K562 (cell line): ENCODE results near the gene ACOT2. TPM values are rescaled to one million over a fixed set of nuclear protein-coding genes. Genes with fewer than 3 reads are reported as not detected.

Source experiments
- ATAC-seq: fragments of 200-7000 bp; cut with Tn5 transposase; 3 replicates; pipeline ENCODE4 v1.9.1; 2020; ENCODE audit warnings: moderate library complexity
- BruUV-seq: library from RNA; stranded (reverse); fragments of 400-500 nt; replicated peaks from 2 replicates; lab custom pipeline; 2021; lab: Mats Ljungman, UMichigan
- CTCF ChIA-PET: fragments of 300-600 bp; formaldehyde crosslinking; extraction: SDS; loops from one replicate; lab custom pipeline; 2021; ENCODE audit warnings: low intra/inter-chr PET ratio; lab: Yijun Ruan, JAX
- POLR2A ChIA-PET: fragments of 300-600, 350-650 bp; sonication (Branson Sonifier 250); formaldehyde crosslinking; extraction: SDS; loops from one replicate; lab custom pipeline; 2021; ENCODE audit warnings: antibody characterized with exemption, inconsistent platforms; lab: Yijun Ruan, JAX
- DNase-seq, 4 experiments: peaks; one replicate each; pipeline versions ENCODE4 v3.0.0 to v3.0.0-alpha.2; 2011 to 2018; ENCODE audit warnings: low spot score in 3 of 4, mixed read lengths in 3 of 4; ENCODE audit errors: extremely low read depth in 1 of 4
- FAIRE-seq: peaks from 2 replicates; lab custom pipeline; 2011; peaks lifted over from hg19 to GRCh38; lab: Jason Lieb, UNC
- H2AFZ ChIP-seq: 2 replicates; pipeline ENCODE4 v1.6.0; 2011; ENCODE audit warnings: low read depth, low read length, control low read depth, inconsistent platforms
- H3K27ac ChIP-seq: fragments of 200-600 bp; 3 replicates; pipeline ENCODE4 v1.8.0; 2011; ENCODE audit warnings: low read depth, mild to moderate bottlenecking, control low read depth, inconsistent platforms, low read length, moderate library complexity, mixed read lengths; ENCODE audit errors: extremely low read depth
- H3K27me3 ChIP-seq, 2 experiments: fragments of 300-600 bp in 1 of 2; 2 replicates in 1 of 2; 3 replicates in 1 of 2; pipeline versions ENCODE4 v1.6.0 to v1.8.0; 2011; ENCODE audit warnings: inconsistent platforms in 2 of 2, low read length in 2 of 2, mild to moderate bottlenecking in 1 of 2, mixed read lengths in 1 of 2, moderate library complexity in 1 of 2; ENCODE audit not compliant: control insufficient read depth in 2 of 2, insufficient read depth in 2 of 2
- H3K36me3 ChIP-seq: fragments of 300-600 bp; 3 replicates; pipeline ENCODE4 v1.8.0; 2011; ENCODE audit warnings: mild to moderate bottlenecking, low read length, inconsistent platforms; ENCODE audit not compliant: control insufficient read depth, insufficient read depth
- H3K4me1 ChIP-seq, 2 experiments: fragments of 200-600 bp in 1 of 2; replicated peaks in 1 of 2; 2 replicates in 1 of 2; 3 replicates in 1 of 2; pipeline versions ENCODE4 v1.5.1 to v1.8.0; 2011; ENCODE audit warnings: inconsistent platforms in 2 of 2, low read length in 2 of 2, mild to moderate bottlenecking in 1 of 2, mixed read lengths in 1 of 2, moderate library complexity in 1 of 2; ENCODE audit not compliant: control insufficient read depth in 2 of 2, insufficient read depth in 2 of 2
- H3K4me2 ChIP-seq: 2 replicates; pipeline ENCODE4 v1.6.1; 2011; ENCODE audit warnings: low read length, control low read depth, inconsistent platforms, mixed read lengths; ENCODE audit not compliant: insufficient read depth
- H3K4me3 ChIP-seq: fragments of 200-600 bp; sonication (generic), shearing (Covaris generic); 2 replicates; pipeline ENCODE4 v1.5.1; 2016; ENCODE audit warnings: control low read depth, inconsistent platforms
- H3K79me2 ChIP-seq: fragments of 200-600 bp; 3 replicates; pipeline ENCODE4 v1.8.0; 2011; ENCODE audit warnings: low read length, inconsistent platforms; ENCODE audit not compliant: control insufficient read depth, insufficient read depth
- H3K9ac ChIP-seq, 2 experiments: 2 replicates each; pipeline versions ENCODE4 v1.6.0 to v1.6.1; 2011; ENCODE audit warnings: low read depth in 2 of 2, low read length in 2 of 2, control low read depth in 1 of 2, inconsistent platforms in 1 of 2, mild to moderate bottlenecking in 1 of 2, mixed read lengths in 1 of 2; ENCODE audit not compliant: insufficient read depth in 1 of 2
- H3K9me1 ChIP-seq: one replicate; pipeline ENCODE4 v1.6.0; 2011; ENCODE audit warnings: inconsistent platforms, mild to moderate bottlenecking, low read length, moderate library complexity; ENCODE audit not compliant: control insufficient read depth, insufficient read depth
- H3K9me3 ChIP-seq: replicated peaks from 2 replicates; pipeline ENCODE4 v1.5.1; 2011; ENCODE audit warnings: low read depth, low read length, inconsistent platforms; ENCODE audit not compliant: control insufficient read depth, insufficient read depth
- H4K20me1 ChIP-seq: replicated peaks from 2 replicates; pipeline ENCODE4 v1.6.1; 2011; ENCODE audit warnings: low read length, inconsistent platforms, mixed read lengths; ENCODE audit not compliant: control insufficient read depth, insufficient read depth
- ARID2 ChIP-seq: fragments of 450-650 bp; IDR thresholded peaks from 2 replicates; pipeline ENCODE4 v1.6.1; 2017; ENCODE audit warnings: antibody characterized with exemption, mild to moderate bottlenecking
- HDAC3 ChIP-seq: fragments of 450-650 bp; IDR thresholded peaks from 2 replicates; pipeline ENCODE4 v1.6.1; 2018; ENCODE audit warnings: borderline replicate concordance, mild to moderate bottlenecking, moderate library complexity; ENCODE audit not compliant: partially characterized antibody
- MEIS2 ChIP-seq: fragments of 450-650 bp; IDR thresholded peaks from 2 replicates; pipeline ENCODE4 v1.6.1; 2014; ENCODE audit warnings: mild to moderate bottlenecking; ENCODE audit not compliant: partially characterized antibody
- NCOA6 ChIP-seq: fragments of 450-650 bp; IDR thresholded peaks from 2 replicates; pipeline ENCODE4 v1.6.1; 2017; ENCODE audit warnings: mild to moderate bottlenecking
- NFE2L1 ChIP-seq: fragments of 450-650 bp; IDR thresholded peaks from 2 replicates; pipeline ENCODE4 v1.6.1; 2016; ENCODE audit warnings: missing genetic modification characterization, low read depth, mild to moderate bottlenecking, missing compliant biosample characterization, moderate library complexity, borderline replicate concordance
- POLR2H ChIP-seq: IDR thresholded peaks from 2 replicates; pipeline ENCODE4 v1.6.1; 2016; ENCODE audit warnings: missing genetic modification characterization, low read depth, mild to moderate bottlenecking, control low read depth, missing compliant biosample characterization, moderate library complexity
- ZFX ChIP-seq: sonication (generic); formaldehyde crosslinking; IDR thresholded peaks from 2 replicates; pipeline ENCODE4 v1.8.0; 2022; ENCODE audit warnings: mild to moderate bottlenecking, missing genetic modification reagents, moderate library complexity
- ZNF584 ChIP-seq: fragments of 200-800 bp; sonication (Bioruptor generic); IDR thresholded peaks from 2 replicates; pipeline ENCODE4 v1.6.1; 2016; ENCODE audit warnings: low read depth, mild to moderate bottlenecking, missing genetic modification characterization, missing compliant biosample characterization
- ZNF699 ChIP-seq: fragments of 250-450 bp; sonication (Bioruptor Pico); IDR thresholded peaks from 2 replicates; pipeline ENCODE4 v1.8.0; 2021; ENCODE audit warnings: mild to moderate bottlenecking, moderate library complexity; ENCODE audit not compliant: insufficient replicate concordance
- WGBS: fragments of 100-300 bp; shearing (Covaris generic); methylation state at CpG from one replicate; pipeline ENCODE4 v1.1.6; 2016; ENCODE audit warnings: low coverage, mixed read lengths; ENCODE audit not compliant: insufficient coverage; ENCODE audit errors: missing lambda C conversion rate; 5-methylcytosine and 5-hydroxymethylcytosine counted together
- in situ Hi-C: fragments of 300-500 bp; cut with MboI; formaldehyde crosslinking; loops from 4 replicates; pipeline ENCODE4 v1.15.0; 2018; ENCODE audit warnings: inconsistent platforms, mixed read lengths
- intact Hi-C: fragments of 100-400 bp; cut with micrococcal nuclease; formaldehyde crosslinking; loops from 2 replicates; pipeline ENCODE4 v1.14.2; 2022
- polyA plus RNA-seq, 8 experiments: library from polyadenylated mRNA; depleted of rRNA in 4 of 8; stranded (reverse) in 5 of 8; unstranded in 3 of 8; fragments of >200 nt; fragmentation: Nextera tagmentation in 2 of 8; fragmentation: Illumina TruSeq in 1 of 8; extraction: Ambion mirVana in 2 of 8; extraction: Trizol in 1 of 8; gene quantifications; 2 replicates each; pipeline versions ENCODE4 v1.2.1 to v1.2.3, GENCODE V29; 2011 to 2014; ENCODE audit warnings: inconsistent platforms in 1 of 8, missing spikeins in 1 of 8
- total RNA-seq, 7 experiments: library from RNA; depleted of rRNA in 6 of 7; stranded (reverse); fragments of >200 nt in 6 of 7; fragmentation: Illumina TruSeq in 2 of 7; extraction: Trizol in 2 of 7; gene quantifications; 2 replicates each; pipeline versions ENCODE4 v1.2.1 to v1.2.3, GENCODE V29; 2011 to 2021; ENCODE audit warnings: low replicate concordance in 1 of 7
- TF ChIP-seq, protein P1 (sequence below): fragments of 250-450 bp; sonication (Bioruptor Pico); IDR thresholded peaks from 2 replicates; pipeline ENCODE4 v1.8.0; 2021; ENCODE audit warnings: borderline replicate concordance, mild to moderate bottlenecking, moderate library complexity; ENCODE audit not compliant: poor library complexity, severe bottlenecking

Gene ACOT2
- total and polyA plus RNA-seq, 9 of the 15 experiments (the other 6 are each of a cell fraction or from before 2014, with no cell fraction given) = 0.04 to 0.15 (median 0.04) TPM; not detected in 6

DNA sequence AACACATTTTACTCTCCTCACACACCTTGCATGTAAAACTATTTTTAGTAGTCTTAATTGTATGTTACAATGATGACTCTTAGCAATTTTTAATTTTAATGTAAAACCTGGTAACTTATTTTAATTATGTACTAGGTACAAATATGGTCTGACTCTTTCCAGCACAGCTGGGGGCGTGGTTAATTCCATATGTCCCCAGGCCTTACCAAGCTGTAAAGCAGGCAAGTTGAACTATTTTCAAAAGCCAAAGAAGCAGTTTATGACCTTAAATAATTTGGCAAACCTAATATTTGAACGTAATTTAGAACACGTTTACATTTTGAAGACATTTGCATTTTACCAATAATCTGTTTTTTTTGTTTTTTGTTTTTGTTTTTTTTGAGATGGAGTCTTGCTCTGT lies 34.0 kb downstream of the ACOT2 start:
- Histone ChIP-seq H3K4me3 (no peak overlapping the region), H3K27me3 (no peaks in the 10 kb centered on the region), H3K9me3 (no peaks in the 10 kb centered on the region), H3K27ac (no peak overlapping the region), H3K9ac (no peak overlapping the region), H4K20me1 (no peaks in the 10 kb centered on the region), H3K36me3 (no peaks in the 10 kb centered on the region), H2AFZ (no peak overlapping the region), H3K4me2 (no peak overlapping the region), H3K79me2 (no peaks in the 10 kb centered on the region), H3K9me1 (no peaks in the 10 kb centered on the region), H3K4me1 (no peaks in the 10 kb centered on the region)
- 10% methylated on average over 3 of the region's 3 CpGs for WGBS
- intact Hi-C loops (no loop called here), in situ Hi-C loops (no loop called here)
- ChIA-PET CTCF (no interaction called here), POLR2A (no interaction called here)
- DNase-seq = no peak
- no peak for TF ChIP-seq MEIS2
- TF ChIP-seq ZNF584 = no peak
- no peak for TF ChIP-seq NFE2L1 (tag)
- TF ChIP-seq NCOA6 = no peak
- TF ChIP-seq, protein P1, sequence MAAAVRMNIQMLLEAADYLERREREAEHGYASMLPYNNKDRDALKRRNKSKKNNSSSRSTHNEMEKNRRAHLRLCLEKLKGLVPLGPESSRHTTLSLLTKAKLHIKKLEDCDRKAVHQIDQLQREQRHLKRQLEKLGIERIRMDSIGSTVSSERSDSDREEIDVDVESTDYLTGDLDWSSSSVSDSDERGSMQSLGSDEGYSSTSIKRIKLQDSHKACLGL (CRISPR knock-in tag) = no peak
- no peak for TF ChIP-seq ZNF699 (CRISPR knock-in tag)
- no peak for TF ChIP-seq ARID2
- TF ChIP-seq POLR2H (tag) = no peak
- no peak for TF ChIP-seq ZFX (CRISPR knock-in tag)
- TF ChIP-seq HDAC3 = no peak
- BruUV-seq = no TSS peak
- FAIRE-seq = no peak
- no peak for ATAC-seq
